Left hindlimb (tissue), 1 donor: ENCODE measurements around the gene MED10.

ENCODE experiments used
- DNase-seq: peaks from one replicate; pipeline ENCODE4 v3.0.0-alpha.2; 2018

The MED10 gene

DNA sequence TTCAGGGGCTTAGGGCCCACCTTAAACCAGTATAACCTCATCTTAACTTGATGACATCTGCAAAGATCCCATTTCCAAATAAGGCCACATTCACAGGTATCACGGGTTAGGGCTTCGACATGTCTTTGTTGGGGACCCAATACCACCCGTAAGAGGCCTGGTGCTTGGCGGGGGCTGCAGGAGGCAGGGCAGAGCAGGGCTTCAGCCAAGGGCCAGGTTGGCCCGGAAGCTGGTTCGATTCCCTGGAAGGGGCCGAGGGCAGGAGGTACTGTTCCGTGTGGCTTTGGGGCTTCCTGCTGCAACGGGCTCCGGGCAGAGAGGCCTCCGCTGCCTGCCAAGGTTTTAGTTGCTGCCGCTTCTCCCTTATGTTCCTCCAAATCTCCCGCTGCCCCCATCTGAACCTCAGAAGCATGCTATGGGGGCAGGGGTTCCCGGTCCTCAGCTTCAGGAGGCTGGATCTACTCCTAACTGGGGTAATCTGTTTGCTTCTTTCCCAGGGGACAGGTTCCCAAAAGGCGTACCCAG is 29.8 kb downstream of the MED10 start:
- no peak for DNase-seq

DNA sequence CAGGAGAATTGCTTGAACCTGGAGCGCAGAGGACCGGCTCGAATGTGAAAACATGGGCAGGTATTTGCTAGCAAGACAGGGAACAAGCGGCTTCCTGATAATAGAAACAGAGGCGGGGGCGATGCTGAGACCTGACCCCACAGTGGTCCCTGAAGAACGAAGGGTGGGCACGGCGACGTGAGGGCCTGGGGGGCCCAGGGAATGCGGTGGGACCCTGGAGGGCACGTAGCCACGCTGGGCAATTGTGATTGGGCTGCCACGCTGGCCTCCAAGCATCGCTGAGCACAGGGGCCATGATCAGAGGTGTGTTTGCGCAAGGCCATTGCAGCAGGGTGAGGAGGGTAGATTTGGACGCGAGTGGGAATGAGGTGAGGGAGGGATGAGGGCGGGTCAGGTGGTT is 30.7 kb downstream of the MED10 start:
- no peak for DNase-seq

- no peak for DNase-seq
Observed at GRCh38 chr5:6347165-6347564, 31.2 kb downstream of the MED10 start.

DNA sequence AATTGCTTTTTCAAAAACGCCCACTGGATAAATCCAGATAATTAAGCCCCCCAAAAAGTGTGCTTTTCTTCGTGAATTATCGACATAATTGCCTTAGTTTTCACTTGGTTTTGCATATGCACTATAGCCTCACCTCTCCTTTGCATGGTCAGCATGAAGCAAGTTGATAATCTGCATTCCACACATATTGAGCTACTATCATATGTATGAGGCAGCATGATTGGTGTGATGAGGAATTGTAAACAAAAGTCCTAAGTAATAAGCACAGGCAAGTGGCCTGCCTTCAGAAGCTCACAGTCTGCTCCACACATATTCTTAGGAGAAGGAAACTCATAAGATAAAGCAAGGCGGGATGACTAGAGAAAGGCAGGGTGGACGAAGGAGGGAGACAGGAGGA is 33.8 kb downstream of the MED10 start:
- no peak for DNase-seq

DNA sequence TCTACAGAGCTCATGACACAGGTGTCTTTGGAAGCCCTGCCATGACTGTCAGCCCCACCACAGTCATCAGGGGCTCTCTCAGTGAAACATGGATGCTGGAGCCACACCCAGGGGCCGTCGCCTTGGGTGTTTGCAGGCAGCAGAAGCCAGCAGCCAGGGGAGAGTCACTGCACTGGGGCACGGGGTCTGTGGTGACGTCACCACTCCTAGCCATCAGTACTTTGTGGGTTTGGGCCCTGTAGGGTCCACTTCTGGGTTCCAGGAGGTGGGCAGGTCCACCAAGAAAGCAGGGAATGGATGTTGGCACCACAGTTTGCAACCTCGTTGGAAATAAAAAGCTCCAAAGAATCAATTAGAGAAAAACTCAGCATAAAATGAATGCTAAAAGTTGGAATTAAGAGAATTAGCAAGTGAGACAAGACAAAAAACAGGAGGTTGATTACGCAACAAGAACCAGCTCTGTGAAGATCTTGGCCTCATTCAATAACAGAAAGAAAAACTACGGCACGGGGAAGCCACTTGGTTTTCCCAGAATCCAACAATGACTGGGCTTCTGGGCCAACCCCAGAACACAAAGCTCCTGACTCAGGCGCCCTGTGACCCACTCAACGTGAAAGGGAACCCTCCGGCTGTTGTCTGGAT is 34.3 kb downstream of the MED10 start:
- DNase-seq = no peak

DNA sequence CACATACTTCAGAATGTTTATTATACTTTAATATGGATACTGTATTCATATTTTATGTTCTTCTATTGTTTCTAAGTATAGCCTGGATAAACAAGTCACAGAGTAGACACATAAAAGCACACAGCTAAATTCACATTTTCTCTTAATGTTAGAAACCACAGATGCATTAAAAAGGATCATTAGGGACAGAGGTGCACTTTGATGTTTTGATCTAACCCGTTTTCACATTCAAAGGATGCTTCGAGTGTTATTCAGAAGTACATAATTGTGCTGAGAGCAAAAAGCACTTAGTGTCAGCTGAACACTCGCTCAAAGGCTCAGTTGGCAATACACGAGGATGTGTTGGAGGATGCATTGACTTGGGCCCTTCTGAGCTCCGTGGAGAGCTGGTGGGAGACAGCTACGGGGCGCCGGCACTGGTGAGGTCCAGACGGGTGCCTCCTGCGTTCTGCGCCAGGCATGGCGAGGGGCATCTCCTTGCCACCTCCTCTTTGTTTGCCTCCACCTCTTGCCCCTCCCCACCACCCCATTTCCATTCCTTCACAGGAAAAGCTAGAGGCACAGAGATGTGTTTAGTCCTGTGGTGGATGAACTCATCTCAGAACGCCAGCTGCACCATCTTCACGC is 35.5 kb downstream of the MED10 start:
- DNase-seq = no peak

DNA sequence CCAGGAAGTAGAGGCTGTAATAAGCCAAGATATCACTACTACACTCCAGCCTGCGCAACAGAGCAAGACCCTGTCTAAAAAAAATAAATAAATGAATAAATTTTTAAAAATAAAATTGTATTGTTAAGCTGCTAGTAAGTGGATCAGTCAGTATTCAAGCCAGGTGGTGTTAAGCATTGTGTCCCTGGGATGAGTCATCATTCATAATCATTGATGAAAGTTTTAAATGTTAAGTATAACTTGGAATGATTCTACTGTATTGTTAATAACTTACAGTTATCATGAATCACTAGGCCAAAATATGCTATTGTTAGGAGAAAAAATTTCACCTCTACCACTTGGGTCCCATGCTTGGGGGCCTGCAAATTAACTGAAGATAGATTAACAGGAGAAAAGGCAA is 38.2 kb downstream of the MED10 start:
- no peak for DNase-seq

- DNase-seq = no peak
Observed at GRCh38 chr5:6338871-6339270, 39.5 kb downstream of the MED10 start.

- DNase-seq = no peak
Observed at GRCh38 chr5:6338135-6338534, 40.2 kb downstream of the MED10 start.

DNA sequence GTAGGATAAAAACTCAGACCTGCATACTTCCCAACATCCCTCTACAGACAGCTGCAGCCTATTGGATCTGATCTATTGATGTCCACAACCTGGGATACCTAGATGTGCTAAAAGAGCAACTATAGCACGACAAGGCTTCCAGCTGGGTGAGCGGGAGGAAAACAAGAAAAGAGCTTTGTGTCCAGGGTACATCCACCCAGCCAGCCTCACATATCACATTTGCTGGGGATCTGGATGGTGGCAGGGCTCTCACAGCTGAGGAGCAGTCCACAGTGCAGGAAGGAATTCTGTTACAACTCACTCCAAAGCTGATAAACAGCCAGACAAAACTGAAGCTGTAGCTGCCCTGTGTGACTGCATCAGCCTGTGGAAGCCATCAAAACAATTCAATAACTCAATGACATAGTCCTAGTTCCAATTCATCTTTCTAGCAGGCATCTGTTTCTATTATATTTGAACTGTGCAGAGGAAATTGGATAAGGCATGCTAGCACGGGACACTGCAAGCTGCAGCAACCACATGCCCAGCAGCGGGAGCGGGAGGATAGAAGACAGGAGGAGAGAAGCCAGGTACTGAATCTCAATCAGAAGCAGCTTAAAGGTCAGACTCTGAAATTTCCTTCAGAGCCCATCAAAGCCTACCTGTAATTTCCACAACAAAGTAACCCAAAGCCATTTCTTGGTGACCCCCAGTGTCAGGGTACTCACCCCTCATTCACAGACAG is 45.0 kb downstream of the MED10 start:
- no peak for DNase-seq

- DNase-seq = no peak
Observed at GRCh38 chr5:6328173-6328572, 50.2 kb downstream of the MED10 start.

DNA sequence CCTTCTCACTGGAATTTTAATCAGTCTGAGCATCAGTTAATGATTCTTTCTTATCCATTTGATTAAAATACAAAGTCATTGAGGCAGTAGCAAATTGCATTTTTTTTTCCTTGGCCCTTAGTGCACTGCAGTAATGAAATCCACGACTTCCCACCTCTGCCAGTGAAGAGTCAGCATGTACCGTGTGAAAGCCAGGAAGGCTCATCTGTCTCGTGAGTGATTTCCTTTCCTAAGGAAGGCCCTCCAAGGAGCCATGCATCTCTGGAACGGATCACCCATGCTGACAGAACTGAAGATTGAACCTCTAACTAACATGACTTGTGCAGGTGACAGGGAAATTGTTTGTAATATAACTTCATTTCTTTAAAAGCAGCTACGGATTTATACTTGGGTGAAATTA is 51.6 kb downstream of the MED10 start:
- DNase-seq = no peak

DNA sequence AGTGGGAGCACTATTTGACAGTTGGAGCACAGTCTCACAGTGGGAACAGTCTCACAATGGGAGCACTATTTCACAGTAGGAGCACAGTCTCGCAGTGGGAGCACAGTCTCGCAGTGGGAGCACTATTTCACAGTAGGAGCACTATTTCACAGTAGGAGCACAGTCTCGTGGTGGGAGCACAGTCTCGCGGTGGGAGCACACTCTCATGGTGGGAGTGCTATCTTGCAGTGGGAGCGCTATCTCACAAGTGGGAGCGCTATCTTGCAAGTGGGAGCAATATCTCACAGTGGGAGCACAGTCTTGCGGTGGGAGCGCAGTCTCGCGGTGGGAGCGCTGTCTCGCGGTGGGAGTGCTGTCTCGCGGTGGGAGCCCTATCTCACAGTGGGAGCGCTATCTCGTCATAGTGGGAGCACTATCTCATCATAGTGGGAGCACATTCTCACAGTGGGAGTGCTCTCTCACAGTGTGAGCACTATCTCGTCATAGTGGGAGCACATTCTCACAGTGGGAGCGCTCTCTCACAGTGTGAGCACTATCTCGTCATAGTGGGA is 56.1 kb downstream of the MED10 start:
- no peak for DNase-seq
